ENCODE results near the gene KNG1.

KNG1 gene

DNA sequence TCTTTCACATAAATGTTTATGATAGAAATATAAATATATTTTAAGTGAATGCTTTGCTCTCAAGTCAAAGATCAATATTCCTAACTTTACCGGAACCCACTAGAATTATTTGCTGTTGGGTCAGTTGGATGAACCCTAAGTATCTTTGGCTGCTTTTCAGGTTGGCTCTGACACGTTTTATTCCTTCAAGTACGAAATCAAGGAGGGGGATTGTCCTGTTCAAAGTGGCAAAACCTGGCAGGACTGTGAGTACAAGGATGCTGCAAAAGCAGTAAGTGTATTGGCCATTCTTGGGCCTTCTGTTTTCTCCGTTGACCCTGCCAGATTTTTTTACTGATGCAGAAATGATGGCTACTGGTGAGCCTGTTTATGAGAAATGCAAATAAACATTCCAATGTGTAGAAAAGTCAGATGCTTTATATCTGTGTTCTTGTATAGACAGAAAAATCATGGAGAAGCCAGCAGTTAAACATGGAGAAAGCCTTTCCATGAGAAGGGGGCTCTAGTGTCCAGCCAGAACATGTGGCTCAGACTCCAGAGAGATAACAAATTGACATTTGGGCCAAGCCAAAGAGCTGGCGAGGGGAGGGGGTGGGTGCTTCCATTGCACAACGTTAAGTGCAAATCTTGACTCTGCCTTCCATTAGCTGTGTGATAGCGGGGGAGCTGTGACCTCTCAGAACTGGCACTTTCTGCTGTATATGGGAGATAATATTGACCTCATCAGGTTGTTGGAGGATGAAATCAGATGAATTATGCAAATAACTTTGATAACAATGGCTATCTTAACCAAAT, 3.0 kb downstream of the KNG1 start:
- peak overlapping the region in 1 of 2 experiments; percentile 35 for H3K23ac ChIP-seq (ENCODE audit: low read length in 2 of 2)
- H2BK15ac ChIP-seq (ENCODE audit: low read depth, poor library complexity, severe bottlenecking) = no peak overlapping the region
- H2BK5ac ChIP-seq (ENCODE audit: low read depth, low read length, poor library complexity, severe bottlenecking) = no peak overlapping the region
- H4K91ac ChIP-seq (ENCODE audit: low read length) = no peak overlapping the region
- H3K4me3 ChIP-seq (ENCODE audit: insufficient read depth in 1 of 2, low read depth in 1 of 2, low read length in 2 of 2) = no peak overlapping the region
- 76% methylated on average over 6 of the region's 7 CpGs for WGBS
- no peak for DNase-seq
- no peak overlapping the region for H3K9ac ChIP-seq (ENCODE audit: low read length)
- no peak overlapping the region for H2AK5ac ChIP-seq (ENCODE audit: low read length, severe bottlenecking)
- H3K4ac ChIP-seq (ENCODE audit: low read depth in 1 of 2, low read length in 2 of 2) = no peak overlapping the region
- H3K79me1 ChIP-seq (replicated peaks; ENCODE audit: low read length, poor library complexity, severe bottlenecking) = no peaks in the 10 kb centered on the region
- H4K8ac ChIP-seq (ENCODE audit: low read length) = no peak overlapping the region
- H3K36me3 ChIP-seq (ENCODE audit: control insufficient read depth in 1 of 2, insufficient read depth in 2 of 2, low read depth in 1 of 2, low read length in 2 of 2) = no peaks in the 10 kb centered on the region
- H3K27ac ChIP-seq (ENCODE audit: low read length, poor library complexity, severe bottlenecking) = no peak overlapping the region
- no peaks in the 10 kb centered on the region for H3K4me1 ChIP-seq (ENCODE audit: control insufficient read depth, insufficient read depth, low read depth, low read length)
- H3K27me3 ChIP-seq (ENCODE audit: control insufficient read depth in 1 of 2, insufficient read depth in 1 of 2, low read length in 2 of 2) = peaks cover 4 to 15% of the 10 kb centered on the region in 2 experiments
- H3K18ac ChIP-seq (ENCODE audit: low read depth in 1 of 2, low read length in 2 of 2) = no peak overlapping the region
- H3K9me3 ChIP-seq (ENCODE audit: control insufficient read depth, low read length) = no peaks in the 10 kb centered on the region
- no peak overlapping the region for H2BK120ac ChIP-seq (ENCODE audit: low read depth, low read length)
- no peak overlapping the region for H3K14ac ChIP-seq (ENCODE audit: low read length in 2 of 2)
- no peak overlapping the region for H3K4me2 ChIP-seq (ENCODE audit: low read length, poor library complexity, severe bottlenecking)
- no peak overlapping the region for H2BK12ac ChIP-seq (ENCODE audit: low read length in 2 of 2)
- H2AFZ ChIP-seq (ENCODE audit: low read depth, low read length) = peak overlapping the region; percentile 27

DNA sequence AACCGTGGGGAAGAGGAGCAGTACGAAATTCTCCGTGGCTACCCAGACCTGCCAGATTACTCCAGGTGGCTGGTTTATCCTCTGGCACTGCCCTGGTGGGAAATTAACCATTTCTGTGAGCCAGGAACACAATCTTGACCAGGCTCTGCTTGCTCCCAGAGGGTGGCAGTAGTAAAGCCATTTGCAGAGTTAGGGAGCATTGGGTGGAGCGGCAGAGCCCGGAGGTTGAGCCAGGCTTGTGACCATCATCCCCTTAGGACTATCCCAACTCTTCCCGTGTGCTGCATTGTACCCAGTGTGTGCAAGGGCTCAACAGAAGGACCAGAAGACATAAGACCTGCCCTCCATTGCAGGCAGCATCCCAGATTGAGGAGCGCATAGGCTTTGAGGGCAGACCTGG, 5.3 kb downstream of the KNG1 start:
- Histone ChIP-seq H3K79me1 (replicated peaks; ENCODE audit: low read length, poor library complexity, severe bottlenecking) (no peaks in the 10 kb centered on the region), H2AFZ (ENCODE audit: low read depth, low read length) (no peak overlapping the region), H2AK5ac (ENCODE audit: low read length, severe bottlenecking) (no peak overlapping the region), H3K4me2 (ENCODE audit: low read length, poor library complexity, severe bottlenecking) (no peak overlapping the region), H2BK15ac (ENCODE audit: low read depth, poor library complexity, severe bottlenecking) (no peak overlapping the region), H3K14ac (ENCODE audit: low read length in 2 of 2) (no peak overlapping the region), H3K36me3 (ENCODE audit: control insufficient read depth in 1 of 2, insufficient read depth in 2 of 2, low read depth in 1 of 2, low read length in 2 of 2) (no peaks in the 10 kb centered on the region), H2BK12ac (ENCODE audit: low read length in 2 of 2) (no peak overlapping the region), H3K9ac (ENCODE audit: low read length) (no peak overlapping the region), H2BK5ac (ENCODE audit: low read depth, low read length, poor library complexity, severe bottlenecking) (no peak overlapping the region), H3K4ac (ENCODE audit: low read depth in 1 of 2, low read length in 2 of 2) (no peak overlapping the region), H3K27me3 (ENCODE audit: control insufficient read depth in 1 of 2, insufficient read depth in 1 of 2, low read length in 2 of 2) (peaks cover 0 to 6% of the 10 kb centered on the region in 2 experiments), H3K4me3 (ENCODE audit: insufficient read depth in 1 of 2, low read depth in 1 of 2, low read length in 2 of 2) (no peak overlapping the region), H3K9me3 (ENCODE audit: control insufficient read depth, low read length) (no peaks in the 10 kb centered on the region), H2BK120ac (ENCODE audit: low read depth, low read length) (no peak overlapping the region), H4K91ac (ENCODE audit: low read length) (no peak overlapping the region), H3K23ac (ENCODE audit: low read length in 2 of 2) (no peak overlapping the region), H4K8ac (ENCODE audit: low read length) (no peak overlapping the region), H3K27ac (ENCODE audit: low read length, poor library complexity, severe bottlenecking) (no peak overlapping the region), H3K18ac (ENCODE audit: low read depth in 1 of 2, low read length in 2 of 2) (no peak overlapping the region), H3K4me1 (ENCODE audit: control insufficient read depth, insufficient read depth, low read depth, low read length) (no peaks in the 10 kb centered on the region)
- WGBS = 58% methylated on average over 6 of the region's 7 CpGs
- DNase-seq = peak; percentile 6

DNA sequence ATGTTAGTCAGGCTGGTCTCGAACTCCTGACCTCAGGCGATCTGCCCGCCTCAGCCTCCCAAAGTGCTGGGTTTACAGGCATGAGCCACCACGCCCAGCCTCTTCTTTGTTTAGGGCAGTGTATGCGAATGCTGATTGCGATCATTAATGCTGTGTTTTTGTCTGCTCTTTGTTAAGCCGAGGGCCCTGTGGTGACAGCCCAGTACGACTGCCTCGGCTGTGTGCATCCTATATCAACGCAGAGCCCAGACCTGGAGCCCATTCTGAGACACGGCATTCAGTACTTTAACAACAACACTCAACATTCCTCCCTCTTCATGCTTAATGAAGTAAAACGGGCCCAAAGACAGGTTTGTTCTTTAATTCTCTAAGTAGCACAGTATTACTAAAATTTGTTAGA, 7.8 kb downstream of the KNG1 start:
- Histone ChIP-seq H3K27me3 (ENCODE audit: control insufficient read depth in 1 of 2, insufficient read depth in 1 of 2, low read length in 2 of 2) (peaks cover 0 to 6% of the 10 kb centered on the region in 2 experiments), H3K18ac (ENCODE audit: low read depth in 1 of 2, low read length in 2 of 2) (no peak overlapping the region), H3K14ac (ENCODE audit: low read length in 2 of 2) (no peak overlapping the region), H3K9me3 (ENCODE audit: control insufficient read depth, low read length) (no peaks in the 10 kb centered on the region), H3K79me1 (replicated peaks; ENCODE audit: low read length, poor library complexity, severe bottlenecking) (no peaks in the 10 kb centered on the region), H2AK5ac (ENCODE audit: low read length, severe bottlenecking) (no peak overlapping the region), H2BK12ac (ENCODE audit: low read length in 2 of 2) (no peak overlapping the region), H2AFZ (ENCODE audit: low read depth, low read length) (no peak overlapping the region), H3K27ac (ENCODE audit: low read length, poor library complexity, severe bottlenecking) (no peak overlapping the region), H3K4ac (ENCODE audit: low read depth in 1 of 2, low read length in 2 of 2) (no peak overlapping the region), H3K9ac (ENCODE audit: low read length) (no peak overlapping the region), H3K4me3 (ENCODE audit: insufficient read depth in 1 of 2, low read depth in 1 of 2, low read length in 2 of 2) (no peak overlapping the region), H3K36me3 (ENCODE audit: control insufficient read depth in 1 of 2, insufficient read depth in 2 of 2, low read depth in 1 of 2, low read length in 2 of 2) (no peaks in the 10 kb centered on the region), H2BK120ac (ENCODE audit: low read depth, low read length) (no peak overlapping the region), H3K23ac (ENCODE audit: low read length in 2 of 2) (no peak overlapping the region), H4K8ac (ENCODE audit: low read length) (no peak overlapping the region), H3K4me2 (ENCODE audit: low read length, poor library complexity, severe bottlenecking) (no peak overlapping the region), H3K4me1 (ENCODE audit: control insufficient read depth, insufficient read depth, low read depth, low read length) (no peaks in the 10 kb centered on the region), H4K91ac (ENCODE audit: low read length) (no peak overlapping the region), H2BK5ac (ENCODE audit: low read depth, low read length, poor library complexity, severe bottlenecking) (no peak overlapping the region), H2BK15ac (ENCODE audit: low read depth, poor library complexity, severe bottlenecking) (no peak overlapping the region)
- no peak for DNase-seq
- 78% methylated on average over 11 of the region's 12 CpGs for WGBS

GRCh38 chr3:186732169-186732766, 15.1 kb downstream of the KNG1 start:
- WGBS = 100% methylated on average over 3 of the region's 4 CpGs
- H3K9me3 ChIP-seq (ENCODE audit: control insufficient read depth, low read length) = no peaks in the 10 kb centered on the region

More at GRCh38 chr3:186732169-186732766, 15.1 kb downstream of the KNG1 start:
- Histone ChIP-seq H3K4me2 (ENCODE audit: low read length, poor library complexity, severe bottlenecking) (no peak overlapping the region), H3K27me3 (ENCODE audit: control insufficient read depth in 1 of 2, insufficient read depth in 1 of 2, low read length in 2 of 2) (no peaks in the 10 kb centered on the region), H2AFZ (ENCODE audit: low read depth, low read length) (no peak overlapping the region), H2BK120ac (ENCODE audit: low read depth, low read length) (no peak overlapping the region), H2BK12ac (ENCODE audit: low read length in 2 of 2) (no peak overlapping the region), H2BK5ac (ENCODE audit: low read depth, low read length, poor library complexity, severe bottlenecking) (no peak overlapping the region), H3K4ac (ENCODE audit: low read depth in 1 of 2, low read length in 2 of 2) (no peak overlapping the region), H3K9ac (ENCODE audit: low read length) (no peak overlapping the region), H3K4me3 (ENCODE audit: insufficient read depth in 1 of 2, low read depth in 1 of 2, low read length in 2 of 2) (no peak overlapping the region), H3K18ac (ENCODE audit: low read depth in 1 of 2, low read length in 2 of 2) (no peak overlapping the region), H3K4me1 (ENCODE audit: control insufficient read depth, insufficient read depth, low read depth, low read length) (no peaks in the 10 kb centered on the region), H3K27ac (ENCODE audit: low read length, poor library complexity, severe bottlenecking) (no peak overlapping the region), H4K8ac (ENCODE audit: low read length) (no peak overlapping the region), H2AK5ac (ENCODE audit: low read length, severe bottlenecking) (no peak overlapping the region), H3K14ac (ENCODE audit: low read length in 2 of 2) (no peak overlapping the region), H3K79me1 (replicated peaks; ENCODE audit: low read length, poor library complexity, severe bottlenecking) (no peaks in the 10 kb centered on the region), H3K23ac (ENCODE audit: low read length in 2 of 2) (no peak overlapping the region), H2BK15ac (ENCODE audit: low read depth, poor library complexity, severe bottlenecking) (no peak overlapping the region), H3K36me3 (ENCODE audit: control insufficient read depth in 1 of 2, insufficient read depth in 2 of 2, low read depth in 1 of 2, low read length in 2 of 2) (no peaks in the 10 kb centered on the region), H4K91ac (ENCODE audit: low read length) (no peak overlapping the region)
- no peak for DNase-seq
